ENCODE data around the gene WDR81.
A peak's percentile ranks its signal among the peaks of the same experiment; 100 is the strongest.
"Not testable (repeated sequence)": the region's sequence is repeated elsewhere in the genome, so short reads cannot be mapped to it uniquely, and the experiment has no call there.

Gene WDR81

GRCh38 chr17:1755827-1756262 is 31.3 kb downstream of the WDR81 start:
- no peak for DNase-seq

- DNase-seq = no peak
Measured at GRCh38 chr17:1758807-1759206, 34.3 kb downstream of the WDR81 start.

GRCh38 chr17:1759529-1759928 is 35.0 kb downstream of the WDR81 start:
- DNase-seq = no peak

GRCh38 chr17:1762233-1762900 is 37.9 kb downstream of the WDR81 start:
- DNase-seq = no peak

GRCh38 chr17:1762901-1763898 is 38.7 kb downstream of the WDR81 start:
- no peak for DNase-seq

- peak; percentile 73 for DNase-seq
Measured at GRCh38 chr17:1764284-1764683, 39.8 kb downstream of the WDR81 start.

- not testable (repeated sequence) for DNase-seq
Measured at GRCh38 chr17:1764705-1765104, 40.2 kb downstream of the WDR81 start.

- DNase-seq = no peak
Measured at GRCh38 chr17:1765576-1765975, 41.1 kb downstream of the WDR81 start.

GRCh38 chr17:1766382-1767135 is 42.1 kb downstream of the WDR81 start:
- DNase-seq = no peak

- DNase-seq = no peak
Measured at GRCh38 chr17:1767358-1767757, 42.9 kb downstream of the WDR81 start.

GRCh38 chr17:1769822-1770477 is 45.4 kb downstream of the WDR81 start:
- DNase-seq = peak; percentile 70

- DNase-seq = not testable (repeated sequence)
Measured at GRCh38 chr17:1773000-1773695, 48.6 kb downstream of the WDR81 start.

- DNase-seq = no peak
Measured at GRCh38 chr17:1773696-1774181, 49.2 kb downstream of the WDR81 start.

GRCh38 chr17:1774390-1775176 is 50.1 kb downstream of the WDR81 start:
- DNase-seq = no peak

GRCh38 chr17:1776328-1776727 is 51.8 kb downstream of the WDR81 start:
- DNase-seq = no peak

- no peak for DNase-seq
Measured at GRCh38 chr17:1776857-1777256, 52.4 kb downstream of the WDR81 start.

GRCh38 chr17:1779571-1780131 is 55.1 kb downstream of the WDR81 start:
- no peak for DNase-seq

GRCh38 chr17:1782171-1782567 is 57.7 kb downstream of the WDR81 start:
- no peak for DNase-seq

- DNase-seq = no peak
Measured at GRCh38 chr17:1783271-1783670, 58.8 kb downstream of the WDR81 start.

- DNase-seq = no peak
Measured at GRCh38 chr17:1783834-1784611, 59.5 kb downstream of the WDR81 start.
